ENCODE measurements around the gene ITGB5. TPM values are rescaled to one million over a fixed set of nuclear protein-coding genes. Genes with fewer than 3 reads are reported as not detected.
"Not testable (repeated sequence)": the region's sequence is repeated elsewhere in the genome, so short reads cannot be mapped to it uniquely, and the experiment has no call there.

ITGB5 gene
- total and polyA plus RNA-seq, 4 donors, result 21.0 to 126 (median 43.7) TPM

- no peak overlapping the region for H3K4me3 ChIP-seq
- peaks cover 4 to 18% (median 9%) of the 10 kb centered on the region in 4 donors for H3K36me3 ChIP-seq (ENCODE audit: control insufficient read depth in 4 of 4, insufficient read depth in 4 of 4, low read length in 4 of 4)
- no peak for TF ChIP-seq CTCF (IDR thresholded peaks at IDR 0.05; ENCODE audit: control extremely low read depth, extremely low read depth)
- no peak overlapping the region for H3K9ac ChIP-seq (ENCODE audit: insufficient read depth in 1 of 2, low read length in 2 of 2)
- 49 to 71% methylated on average over 2 of the region's 2 CpGs for WGBS, 2 donors
- no peaks in the 10 kb centered on the region for H3K27me3 ChIP-seq (ENCODE audit: control insufficient read depth in 3 of 3, insufficient read depth in 3 of 3, low read length in 2 of 3)
- H3K4me1 ChIP-seq (ENCODE audit: control insufficient read depth in 5 of 5, insufficient read depth in 5 of 5, low read length in 5 of 5), result peaks cover 0 to 14% (median 0%) of the 10 kb centered on the region in 5 donors
- H3K27ac ChIP-seq (ENCODE audit: low read depth in 1 of 2, low read length in 1 of 2), result no peak overlapping the region
- DNase-seq (peak in 2 of 3 donors; percentile 50 to 59), ATAC-seq (ENCODE audit: insufficient read depth, low FRiP score) (no peak)
- no peaks in the 10 kb centered on the region for H3K9me3 ChIP-seq (ENCODE audit: control insufficient read depth in 4 of 4, insufficient read depth in 3 of 4, low read length in 3 of 4)
Observed at GRCh38 chr3:124760601-124761000, 126.6 kb downstream of the ITGB5 start.

GRCh38 chr3:124759666-124760401 lies 127.3 kb downstream of the ITGB5 start:
- Histone ChIP-seq H3K27ac (ENCODE audit: low read depth in 1 of 2, low read length in 1 of 2) (no peak overlapping the region), H3K4me3 (no peak overlapping the region), H3K9me3 (ENCODE audit: control insufficient read depth in 4 of 4, insufficient read depth in 3 of 4, low read length in 3 of 4) (no peaks in the 10 kb centered on the region), H3K4me1 (ENCODE audit: control insufficient read depth in 5 of 5, insufficient read depth in 5 of 5, low read length in 5 of 5) (peaks cover 0 to 14% (median 0%) of the 10 kb centered on the region in 5 donors), H3K27me3 (ENCODE audit: control insufficient read depth in 3 of 3, insufficient read depth in 3 of 3, low read length in 2 of 3) (no peaks in the 10 kb centered on the region), H3K36me3 (ENCODE audit: control insufficient read depth in 4 of 4, insufficient read depth in 4 of 4, low read length in 4 of 4) (peaks cover 0 to 13% (median 6%) of the 10 kb centered on the region in 4 donors), H3K9ac (ENCODE audit: insufficient read depth in 1 of 2, low read length in 2 of 2) (no peak overlapping the region)
- WGBS, 2 donors, result 85 to 87% methylated on average over 14 of the region's 14 CpGs
- no peak for DNase-seq
- no peak for TF ChIP-seq CTCF (IDR thresholded peaks at IDR 0.05; ENCODE audit: control extremely low read depth, extremely low read depth)
- ATAC-seq (ENCODE audit: insufficient read depth, low FRiP score), result no peak

- H3K9ac ChIP-seq (ENCODE audit: insufficient read depth in 1 of 2, low read length in 2 of 2), result no peak overlapping the region
- no peaks in the 10 kb centered on the region for H3K9me3 ChIP-seq (ENCODE audit: control insufficient read depth in 4 of 4, insufficient read depth in 3 of 4, low read length in 3 of 4)
- H3K27me3 ChIP-seq (ENCODE audit: control insufficient read depth in 3 of 3, insufficient read depth in 3 of 3, low read length in 2 of 3), result no peaks in the 10 kb centered on the region
- no peak overlapping the region for H3K4me3 ChIP-seq
- peaks cover 0 to 10% (median 6%) of the 10 kb centered on the region in 4 donors for H3K36me3 ChIP-seq (ENCODE audit: control insufficient read depth in 4 of 4, insufficient read depth in 4 of 4, low read length in 4 of 4)
- ATAC-seq (ENCODE audit: insufficient read depth, low FRiP score), result no peak
- DNase-seq, result no peak
- peaks cover 0 to 14% (median 0%) of the 10 kb centered on the region in 5 donors for H3K4me1 ChIP-seq (ENCODE audit: control insufficient read depth in 5 of 5, insufficient read depth in 5 of 5, low read length in 5 of 5)
- WGBS, 2 donors, result 76 to 87% methylated on average over 5 of the region's 5 CpGs
- H3K27ac ChIP-seq (ENCODE audit: low read depth in 1 of 2, low read length in 1 of 2), result no peak overlapping the region
- TF ChIP-seq CTCF (IDR thresholded peaks at IDR 0.05; ENCODE audit: control extremely low read depth, extremely low read depth), result no peak
Observed at GRCh38 chr3:124758851-124759635, 128.1 kb downstream of the ITGB5 start.

- H3K9ac ChIP-seq (ENCODE audit: insufficient read depth in 1 of 2, low read length in 2 of 2); H3K27me3 ChIP-seq (ENCODE audit: control insufficient read depth in 3 of 3, insufficient read depth in 3 of 3, low read length in 2 of 3); H3K36me3 ChIP-seq (ENCODE audit: control insufficient read depth in 4 of 4, insufficient read depth in 4 of 4, low read length in 4 of 4); ATAC-seq (ENCODE audit: insufficient read depth, low FRiP score); H3K9me3 ChIP-seq (ENCODE audit: control insufficient read depth in 4 of 4, insufficient read depth in 3 of 4, low read length in 3 of 4); H3K27ac ChIP-seq (ENCODE audit: low read depth in 1 of 2, low read length in 1 of 2); H3K4me3 ChIP-seq; DNase-seq: not testable (repeated sequence)
- 89 to 96% methylated on average over 7 of the region's 7 CpGs for WGBS, 2 donors
- H3K4me1 ChIP-seq (ENCODE audit: control insufficient read depth in 5 of 5, insufficient read depth in 5 of 5, low read length in 5 of 5), result peaks cover 0 to 14% (median 0%) of the 10 kb centered on the region in 5 donors
Observed at GRCh38 chr3:124757926-124758325, 129.2 kb downstream of the ITGB5 start.

All from lung (tissue), 12 donors.